Fibroblast of mammary gland (primary cell): ENCODE data around the gene FOXI3.
A peak's percentile ranks its signal among the peaks of the same experiment; 100 is the strongest.

Experiments
- DNase-seq: peaks from one replicate; pipeline ENCODE4 v3.0.0-alpha.2; 2010; ENCODE audit warnings: low read depth
- H3K4me3 ChIP-seq: 2 replicates; pipeline ENCODE4 v1.5.1; 2011; ENCODE audit warnings: low read depth, mild to moderate bottlenecking, low read length, moderate library complexity; ENCODE audit not compliant: control insufficient read depth
- TF ChIP-seq, protein P1 (sequence below): conservative IDR thresholded peaks from 2 replicates; pipeline ENCODE4 v1.5.1; 2011; ENCODE audit warnings: low read depth, low read length, inconsistent platforms; ENCODE audit not compliant: control insufficient read depth, insufficient read depth

FOXI3 gene

DNA sequence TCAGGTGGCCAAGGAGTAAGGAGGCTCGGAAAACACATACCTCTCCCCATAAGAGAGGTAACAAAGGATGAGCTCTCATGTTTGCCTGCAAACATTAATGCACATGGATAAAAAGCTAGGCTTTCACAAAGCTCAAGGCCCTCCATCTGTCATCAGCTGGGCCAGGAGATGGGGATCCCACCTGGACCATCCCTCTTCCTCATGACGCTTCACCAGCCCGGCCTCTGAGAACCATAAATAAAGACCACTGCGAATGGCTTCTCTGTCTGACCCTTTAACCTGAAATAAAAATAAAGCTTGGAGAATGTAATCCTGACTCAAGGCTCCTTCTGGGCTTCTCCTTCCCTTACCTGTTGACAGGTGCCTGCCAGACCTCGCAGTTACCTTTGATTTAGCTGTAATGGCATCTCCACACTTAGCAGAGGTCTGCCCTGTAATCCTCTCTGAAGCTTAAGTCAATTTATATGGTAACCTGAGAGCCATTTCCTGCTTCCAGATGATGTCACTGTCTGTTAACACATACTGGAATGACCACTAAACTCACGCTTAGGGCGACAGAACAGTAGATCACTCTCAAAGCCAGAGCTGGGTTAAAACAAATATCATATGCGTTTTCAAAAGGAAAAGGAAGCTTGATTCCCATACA lies 29.3 kb upstream of the FOXI3 start:
- DNase-seq: peak; percentile 15
- no peak overlapping the region for H3K4me3 ChIP-seq
- TF ChIP-seq, protein P1, sequence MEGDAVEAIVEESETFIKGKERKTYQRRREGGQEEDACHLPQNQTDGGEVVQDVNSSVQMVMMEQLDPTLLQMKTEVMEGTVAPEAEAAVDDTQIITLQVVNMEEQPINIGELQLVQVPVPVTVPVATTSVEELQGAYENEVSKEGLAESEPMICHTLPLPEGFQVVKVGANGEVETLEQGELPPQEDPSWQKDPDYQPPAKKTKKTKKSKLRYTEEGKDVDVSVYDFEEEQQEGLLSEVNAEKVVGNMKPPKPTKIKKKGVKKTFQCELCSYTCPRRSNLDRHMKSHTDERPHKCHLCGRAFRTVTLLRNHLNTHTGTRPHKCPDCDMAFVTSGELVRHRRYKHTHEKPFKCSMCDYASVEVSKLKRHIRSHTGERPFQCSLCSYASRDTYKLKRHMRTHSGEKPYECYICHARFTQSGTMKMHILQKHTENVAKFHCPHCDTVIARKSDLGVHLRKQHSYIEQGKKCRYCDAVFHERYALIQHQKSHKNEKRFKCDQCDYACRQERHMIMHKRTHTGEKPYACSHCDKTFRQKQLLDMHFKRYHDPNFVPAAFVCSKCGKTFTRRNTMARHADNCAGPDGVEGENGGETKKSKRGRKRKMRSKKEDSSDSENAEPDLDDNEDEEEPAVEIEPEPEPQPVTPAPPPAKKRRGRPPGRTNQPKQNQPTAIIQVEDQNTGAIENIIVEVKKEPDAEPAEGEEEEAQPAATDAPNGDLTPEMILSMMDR: no peak

DNA sequence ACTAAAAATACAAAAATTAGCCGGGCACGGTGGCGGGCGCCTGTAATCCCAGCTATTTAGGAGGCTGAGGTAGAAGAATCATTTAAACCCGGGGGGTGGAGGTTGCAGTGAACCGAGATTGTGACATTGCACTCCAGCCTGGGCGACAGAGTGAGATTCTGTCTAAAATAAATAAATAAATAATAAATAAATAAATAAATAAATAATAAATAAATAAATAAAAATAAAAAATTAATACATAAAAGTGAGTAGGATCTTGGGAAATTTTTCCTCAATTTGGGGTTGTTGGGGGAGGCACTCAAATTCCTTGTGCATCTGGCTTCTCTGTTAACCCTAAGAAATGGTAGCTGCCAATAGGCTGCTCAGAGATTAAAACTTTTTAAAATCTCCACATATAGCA lies 20.3 kb upstream of the FOXI3 start:
- DNase-seq: no peak
- no peak overlapping the region for H3K4me3 ChIP-seq
- TF ChIP-seq, protein P1: no peak

GRCh38 chr2:88471083-88471942 lies 18.8 kb upstream of the FOXI3 start:
- DNase-seq: no peak
- TF ChIP-seq, protein P1: no peak

GRCh38 chr2:88469202-88470114 lies 17.0 kb upstream of the FOXI3 start:
- TF ChIP-seq, protein P1: no peak
- H3K4me3 ChIP-seq: no peak overlapping the region
- DNase-seq: no peak

More at GRCh38 chr2:88471083-88471942, 18.8 kb upstream of the FOXI3 start:
- no peak overlapping the region for H3K4me3 ChIP-seq

GRCh38 chr2:88464153-88464552 lies 11.7 kb upstream of the FOXI3 start:
- no peak for DNase-seq
- TF ChIP-seq, protein P1: no peak
- no peak overlapping the region for H3K4me3 ChIP-seq

DNA sequence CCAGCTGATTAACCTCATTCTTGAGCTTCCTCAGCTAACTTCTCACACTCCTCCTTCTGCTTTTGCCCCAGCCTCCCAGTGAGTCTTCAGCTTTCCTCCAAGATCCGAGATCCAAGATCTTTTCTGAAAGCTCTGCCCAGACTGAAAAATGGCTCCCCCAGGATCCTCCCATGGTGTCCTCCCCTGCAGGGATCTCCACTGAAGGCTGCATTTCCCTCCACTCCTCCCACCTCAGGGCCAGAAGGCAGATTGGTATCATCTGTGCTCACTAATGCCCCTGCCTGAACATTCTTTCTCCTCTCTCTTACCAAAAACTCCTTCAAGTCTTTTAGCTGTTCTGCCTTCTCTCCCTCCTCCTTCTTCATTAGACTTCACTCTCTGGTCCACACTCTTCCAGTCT lies 6.1 kb upstream of the FOXI3 start:
- TF ChIP-seq, protein P1: no peak
- no peak for DNase-seq
- no peak overlapping the region for H3K4me3 ChIP-seq
